Measurements from ENCODE around the gene LCOR.

The LCOR gene

DNA sequence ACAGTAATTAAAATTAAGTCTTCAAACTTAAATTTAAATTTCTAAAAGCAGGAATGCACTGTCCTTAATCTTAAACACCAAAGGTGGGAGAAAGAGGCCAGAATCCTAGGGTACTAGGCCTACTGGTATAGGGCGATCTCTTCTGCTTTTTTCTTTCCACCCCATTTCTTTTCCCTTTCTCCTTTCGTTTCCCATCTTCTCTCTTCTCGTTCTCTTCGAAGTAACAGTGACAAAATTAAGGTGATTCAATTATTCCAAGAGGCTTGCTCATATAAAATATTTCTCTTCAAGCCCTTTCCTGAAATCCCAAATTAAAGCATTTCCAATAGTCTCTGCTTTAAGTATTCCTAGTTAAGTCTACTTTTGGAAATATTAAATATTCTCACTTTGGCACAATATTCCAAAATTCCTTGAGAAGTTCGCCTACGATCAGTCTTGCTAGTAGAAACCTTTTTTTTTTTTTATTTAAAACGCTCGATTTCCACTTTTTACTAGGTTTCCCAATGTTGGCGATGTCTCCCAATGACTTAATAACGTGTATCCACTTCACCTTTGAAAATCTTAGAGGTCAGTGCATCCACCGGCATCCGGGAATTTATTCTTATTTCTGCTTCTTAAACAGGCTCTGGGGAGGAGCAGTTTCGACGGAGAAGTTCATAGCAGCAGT lies 765 bp upstream of the LCOR start:
- TF ChIP-seq GATA3 (IDR thresholded peaks at IDR 0.05; ENCODE audit: low read depth, low read length), result no peak
- TF ChIP-seq GATA2 (IDR thresholded peaks at IDR 0.05; ENCODE audit: low read depth, low read length), result no peak

DNA sequence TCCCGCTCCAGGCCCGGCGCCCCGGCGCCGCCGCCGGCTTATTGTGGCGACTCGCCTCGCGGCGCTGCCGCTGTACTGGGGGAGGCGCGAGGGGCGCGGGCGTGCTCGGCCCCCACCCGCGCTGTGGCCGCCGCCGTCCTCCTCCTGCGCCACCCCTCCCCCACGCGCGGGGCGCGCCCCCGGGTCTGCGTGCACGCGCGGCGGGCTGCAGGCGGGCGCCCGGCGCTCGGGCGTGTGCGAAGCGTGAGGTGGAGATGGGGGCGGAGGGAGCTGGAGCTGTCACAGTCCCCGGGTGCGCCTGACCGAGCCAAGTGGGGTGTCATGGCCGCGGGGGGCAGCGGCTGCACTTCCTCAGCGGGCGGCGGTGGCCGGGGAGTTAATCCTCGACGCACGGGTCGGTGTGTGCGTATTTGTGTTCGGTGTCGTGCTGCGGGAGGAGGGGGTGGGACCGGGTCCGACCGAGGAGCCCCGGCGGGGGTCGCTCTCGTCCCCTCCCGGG lies 672 bp downstream of the LCOR start:
- no peak for TF ChIP-seq GATA2 (IDR thresholded peaks at IDR 0.05; ENCODE audit: low read depth, low read length)
- no peak for TF ChIP-seq GATA3 (IDR thresholded peaks at IDR 0.05; ENCODE audit: low read depth, low read length)

DNA sequence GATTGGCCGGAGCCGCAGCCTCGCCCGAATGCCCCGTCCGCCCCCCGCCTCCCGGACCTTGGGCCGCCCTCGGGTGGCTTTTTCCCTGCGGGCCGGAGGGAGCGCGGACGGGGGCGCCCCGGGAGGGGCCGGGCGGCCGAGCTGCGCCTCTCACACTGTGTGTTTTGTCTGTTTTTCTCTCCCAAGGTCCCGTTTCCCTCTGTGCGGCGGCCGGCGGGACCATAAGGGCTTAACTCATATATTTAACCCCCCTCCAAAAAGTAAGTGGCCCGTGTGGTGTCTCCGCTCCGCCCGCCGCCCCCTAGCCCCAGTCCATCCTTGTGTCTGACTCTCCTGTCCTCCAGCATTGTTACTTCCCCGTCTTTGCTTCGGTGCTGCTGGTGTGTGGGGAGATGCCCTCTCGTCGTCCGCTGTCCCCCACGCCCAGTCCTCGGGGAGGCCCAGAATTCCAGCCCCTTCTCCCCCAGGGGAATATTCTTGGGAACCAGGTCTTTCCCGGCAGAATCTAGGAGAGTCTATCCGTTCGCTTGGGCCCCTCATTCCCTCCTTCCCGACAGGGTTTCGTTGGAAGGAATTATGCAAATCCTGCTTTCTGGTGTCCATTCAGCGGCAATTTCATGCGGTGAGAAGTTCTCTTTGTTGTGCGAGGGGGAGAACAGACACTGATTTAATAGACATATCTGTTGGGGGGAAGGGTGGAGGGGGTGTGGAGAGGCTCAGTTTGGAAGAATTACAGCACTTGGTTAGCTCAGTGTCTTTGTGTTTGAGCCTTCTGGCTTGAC lies 1.3 kb downstream of the LCOR start:
- TF ChIP-seq GATA3 (IDR thresholded peaks at IDR 0.05; ENCODE audit: low read depth, low read length) (no peak), GATA2 (IDR thresholded peaks at IDR 0.05; ENCODE audit: low read depth, low read length) (no peak)

DNA sequence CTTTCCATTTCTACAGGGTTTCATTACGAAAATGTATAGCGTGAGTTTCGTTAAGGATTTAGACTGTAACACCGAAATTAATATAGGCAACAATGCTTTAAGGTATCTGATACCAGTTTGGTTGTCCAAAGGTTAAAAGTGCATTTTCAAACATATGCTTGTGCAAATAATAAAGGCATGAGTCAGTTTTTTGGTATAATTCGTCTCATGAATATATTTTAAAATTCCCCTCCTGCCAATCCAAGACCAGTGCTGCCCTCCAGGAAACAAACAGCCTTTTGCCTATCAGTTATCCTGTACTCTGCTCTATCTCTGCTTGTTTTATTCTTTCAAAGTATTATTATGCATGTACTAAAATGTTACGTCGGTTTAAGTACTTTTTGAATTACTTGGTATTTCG lies 2.0 kb downstream of the LCOR start:
- TF ChIP-seq GATA2 (IDR thresholded peaks at IDR 0.05; ENCODE audit: low read depth, low read length) (no peak), GATA3 (IDR thresholded peaks at IDR 0.05; ENCODE audit: low read depth, low read length) (no peak)

DNA sequence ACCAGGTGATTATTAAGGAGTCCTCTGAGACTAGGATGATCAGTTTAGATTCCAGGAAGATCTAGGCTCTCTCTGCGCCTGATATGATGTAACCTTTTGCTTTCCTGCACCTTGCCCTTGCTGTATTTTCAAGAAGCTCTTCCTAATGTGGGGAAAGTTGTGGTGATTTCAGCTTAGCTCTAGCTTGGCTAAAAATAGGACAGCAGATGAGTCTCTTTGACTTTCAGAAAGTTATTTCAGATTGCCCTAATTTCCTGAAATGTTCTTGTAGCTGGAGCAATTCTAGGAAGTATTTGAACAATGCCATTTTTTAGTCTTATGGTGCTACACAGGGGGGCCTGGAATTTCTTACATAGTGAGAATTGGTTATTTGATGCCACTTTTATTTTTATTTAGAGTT lies 3.8 kb downstream of the LCOR start:
- TF ChIP-seq GATA3 (IDR thresholded peaks at IDR 0.05; ENCODE audit: low read depth, low read length) (no peak), GATA2 (IDR thresholded peaks at IDR 0.05; ENCODE audit: low read depth, low read length) (0 out of 2 replicates have a peak, but pooled peaks have one; percentile 13)

DNA sequence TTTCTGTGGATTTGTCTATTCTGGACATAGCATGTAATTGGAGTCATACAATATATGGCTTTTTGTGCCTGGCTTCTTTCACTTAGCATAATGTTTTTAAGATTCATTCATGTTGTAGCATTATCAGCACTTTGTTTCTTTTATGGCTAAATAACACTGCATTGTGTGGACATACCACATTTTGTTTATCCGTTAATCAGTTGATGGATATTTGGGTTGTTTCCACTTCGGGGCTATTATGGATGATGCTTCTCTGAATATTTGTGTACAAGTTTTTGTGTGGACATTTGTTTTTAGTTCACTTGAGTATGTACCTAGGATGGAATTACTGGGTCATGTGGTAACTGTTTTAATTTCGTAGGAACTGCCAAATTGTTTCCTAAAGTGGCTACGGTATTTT lies 6.4 kb downstream of the LCOR start:
- no peak for TF ChIP-seq GATA3 (IDR thresholded peaks at IDR 0.05; ENCODE audit: low read depth, low read length)
- no peak for TF ChIP-seq GATA2 (IDR thresholded peaks at IDR 0.05; ENCODE audit: low read depth, low read length)

DNA sequence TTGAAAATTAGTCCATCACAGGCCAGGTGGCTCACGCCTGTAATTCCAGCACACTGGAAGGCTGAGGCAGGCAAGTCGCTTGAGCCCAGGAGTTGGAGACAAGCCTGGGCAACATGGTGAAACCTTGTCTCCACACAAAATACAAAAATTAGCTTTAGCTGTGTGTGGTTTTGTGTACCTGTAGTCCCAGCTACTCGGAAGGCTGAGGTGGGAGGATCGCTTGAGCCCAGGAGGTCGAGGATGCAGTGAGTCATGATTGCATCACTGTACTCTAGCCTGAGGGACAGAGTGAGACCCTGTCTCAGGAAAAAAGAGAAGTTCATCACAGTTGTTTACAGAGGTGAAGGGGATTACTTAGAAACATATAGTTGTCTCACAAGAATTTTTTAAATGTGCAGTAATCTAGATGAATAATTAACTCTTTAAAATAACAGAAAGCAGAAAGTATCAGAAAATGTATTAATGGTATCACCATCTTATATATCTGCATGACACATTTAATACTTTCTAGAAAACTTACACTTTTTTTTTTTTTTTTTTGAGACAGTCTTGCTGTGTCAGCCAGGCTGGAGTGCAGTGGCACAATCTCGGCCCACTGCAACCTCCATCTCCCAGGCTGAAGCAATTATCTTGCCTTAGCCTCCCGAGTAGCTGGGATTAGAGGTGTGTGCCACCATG lies 8.9 kb downstream of the LCOR start:
- TF ChIP-seq GATA2 (IDR thresholded peaks at IDR 0.05; ENCODE audit: low read depth, low read length) (no peak), GATA3 (IDR thresholded peaks at IDR 0.05; ENCODE audit: low read depth, low read length) (no peak)

DNA sequence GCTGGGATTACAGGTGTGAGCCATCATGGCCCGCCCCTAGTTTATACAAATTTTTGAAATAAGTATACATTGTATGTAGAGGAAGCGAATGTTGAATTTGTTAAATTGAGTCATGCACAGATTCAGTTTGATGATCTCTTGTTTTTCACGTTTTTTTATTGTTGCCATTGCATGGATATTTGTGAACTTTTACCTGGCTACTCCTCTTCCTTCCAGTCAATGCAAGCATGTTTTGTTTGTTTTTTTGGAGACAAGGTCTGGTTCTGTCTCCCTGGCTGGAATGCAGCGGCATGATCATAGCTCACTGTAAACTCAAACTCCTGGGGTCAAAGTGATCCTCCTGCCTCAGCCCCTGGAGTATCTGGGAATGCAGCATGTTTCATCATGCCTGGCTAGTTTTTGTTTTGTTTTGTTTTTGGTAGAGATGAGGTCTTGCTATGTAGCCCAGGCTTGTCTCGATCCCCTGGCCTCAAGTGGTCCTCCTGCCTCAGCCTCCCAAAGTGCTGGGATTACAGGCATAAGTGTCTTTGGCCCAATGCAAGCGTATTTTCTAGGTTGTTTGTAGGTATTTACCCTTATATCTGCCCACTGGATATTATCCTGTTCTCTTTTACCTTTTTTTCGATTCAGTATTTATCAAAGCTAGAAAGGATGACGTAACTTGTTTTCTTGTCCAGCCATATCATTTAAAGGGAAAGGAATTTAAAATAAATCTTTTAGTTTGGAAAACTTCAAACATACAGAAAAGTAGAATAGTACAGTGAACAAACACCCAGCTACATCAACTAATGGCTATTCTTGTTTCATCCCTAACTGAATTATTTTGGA lies 11.0 kb downstream of the LCOR start:
- TF ChIP-seq GATA3 (IDR thresholded peaks at IDR 0.05; ENCODE audit: low read depth, low read length), result no peak
- TF ChIP-seq GATA2 (IDR thresholded peaks at IDR 0.05; ENCODE audit: low read depth, low read length), result no peak

DNA sequence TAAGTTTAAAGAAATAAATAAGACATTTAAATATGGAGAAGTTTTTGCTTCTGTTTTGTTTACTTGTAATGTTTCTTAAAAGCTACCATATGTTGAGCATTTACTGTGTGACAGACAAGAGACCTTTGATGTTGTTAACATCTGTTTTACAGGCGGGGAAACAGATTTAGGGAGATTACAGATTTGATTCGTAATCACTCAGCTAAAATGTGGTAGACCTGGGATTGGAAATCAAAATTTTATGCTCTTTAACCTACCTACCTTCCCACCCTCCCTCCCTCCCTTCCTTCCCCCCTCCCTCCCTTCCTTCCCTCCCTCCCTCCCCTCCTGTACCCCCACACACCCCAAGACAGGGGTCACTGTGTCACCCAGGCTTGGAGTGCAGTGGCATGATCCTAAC lies 11.7 kb downstream of the LCOR start:
- TF ChIP-seq GATA3 (IDR thresholded peaks at IDR 0.05; ENCODE audit: low read depth, low read length) (no peak), GATA2 (IDR thresholded peaks at IDR 0.05; ENCODE audit: low read depth, low read length) (no peak)

DNA sequence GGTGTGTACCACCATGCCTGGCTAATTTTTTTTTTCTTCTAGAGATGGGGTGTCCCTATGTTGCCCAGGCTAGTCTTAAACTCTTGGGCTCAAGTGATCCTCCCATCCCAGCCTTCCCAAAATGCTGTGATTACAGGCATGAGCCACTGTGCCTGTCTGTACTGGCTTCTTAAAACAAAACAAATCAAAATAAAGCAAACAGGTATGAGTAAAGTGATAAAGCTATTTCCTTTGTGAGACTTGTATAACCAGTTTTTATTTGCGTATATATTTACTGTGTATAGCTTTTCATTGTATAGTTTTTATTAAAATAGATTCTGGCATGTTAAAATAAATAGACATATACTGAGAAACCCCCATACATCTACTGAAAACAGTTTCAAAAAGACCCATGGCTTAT lies 14.3 kb downstream of the LCOR start:
- TF ChIP-seq GATA3 (IDR thresholded peaks at IDR 0.05; ENCODE audit: low read depth, low read length) (no peak), GATA2 (IDR thresholded peaks at IDR 0.05; ENCODE audit: low read depth, low read length) (no peak)

DNA sequence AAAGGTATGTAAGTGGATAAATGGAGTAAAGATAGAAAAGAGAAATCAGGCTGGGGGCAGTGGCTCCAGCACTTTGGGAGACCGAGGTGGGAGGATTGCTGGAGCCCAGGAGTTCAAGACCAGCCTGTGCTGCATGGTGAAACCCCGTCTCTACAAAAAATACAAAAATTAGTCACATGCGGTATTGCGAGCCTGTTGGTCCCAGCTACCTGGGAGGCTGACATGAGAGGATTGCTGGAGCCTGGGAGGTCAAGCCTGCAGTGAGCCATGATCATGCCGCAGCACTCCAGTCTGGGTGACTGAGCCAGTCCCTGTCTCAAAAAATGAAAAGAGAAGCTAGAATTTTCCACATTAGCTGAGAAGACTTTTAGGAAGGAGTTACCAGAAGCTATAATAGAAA lies 14.8 kb downstream of the LCOR start:
- TF ChIP-seq GATA3 (IDR thresholded peaks at IDR 0.05; ENCODE audit: low read depth, low read length), result no peak
- no peak for TF ChIP-seq GATA2 (IDR thresholded peaks at IDR 0.05; ENCODE audit: low read depth, low read length)

DNA sequence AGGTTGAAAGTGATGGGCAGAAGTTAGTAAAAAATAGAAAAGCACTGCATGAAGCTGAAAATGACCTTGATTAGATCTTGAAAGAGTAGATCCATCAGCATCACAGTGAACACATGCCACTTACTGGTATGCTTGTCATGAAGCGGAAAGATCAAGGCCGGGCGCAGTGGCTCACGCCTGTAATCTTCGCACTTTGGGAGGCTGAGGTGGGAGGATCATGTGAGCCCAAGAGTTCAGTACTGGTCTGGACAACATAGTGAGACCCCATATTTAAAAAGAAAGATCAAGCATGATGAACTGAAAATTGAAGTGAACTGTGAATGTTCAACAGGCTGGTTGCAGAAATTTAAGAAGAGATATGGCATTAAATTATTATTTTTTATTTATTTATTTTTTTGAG lies 18.0 kb downstream of the LCOR start:
- TF ChIP-seq GATA3 (IDR thresholded peaks at IDR 0.05; ENCODE audit: low read depth, low read length), result no peak
- no peak for TF ChIP-seq GATA2 (IDR thresholded peaks at IDR 0.05; ENCODE audit: low read depth, low read length)

DNA sequence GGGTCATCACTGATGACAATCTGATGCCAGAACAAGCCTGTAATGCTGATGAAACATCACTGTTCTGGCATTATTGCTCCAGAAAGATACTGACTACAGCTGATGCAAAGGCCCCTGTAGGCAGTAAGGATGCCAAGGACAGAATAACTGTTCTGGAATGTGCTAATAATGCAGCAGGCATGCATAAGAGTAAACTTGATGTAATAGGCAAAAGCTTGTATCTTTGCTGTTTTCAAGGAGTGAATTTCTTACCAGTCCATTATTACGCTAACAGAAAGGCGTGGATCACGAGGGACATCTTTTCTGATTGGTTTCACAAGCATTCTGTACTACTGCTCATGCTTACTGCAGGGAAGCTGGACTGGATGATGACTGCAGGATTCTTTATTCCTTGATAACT lies 18.7 kb downstream of the LCOR start:
- TF ChIP-seq GATA3 (IDR thresholded peaks at IDR 0.05; ENCODE audit: low read depth, low read length) (no peak), GATA2 (IDR thresholded peaks at IDR 0.05; ENCODE audit: low read depth, low read length) (no peak)

DNA sequence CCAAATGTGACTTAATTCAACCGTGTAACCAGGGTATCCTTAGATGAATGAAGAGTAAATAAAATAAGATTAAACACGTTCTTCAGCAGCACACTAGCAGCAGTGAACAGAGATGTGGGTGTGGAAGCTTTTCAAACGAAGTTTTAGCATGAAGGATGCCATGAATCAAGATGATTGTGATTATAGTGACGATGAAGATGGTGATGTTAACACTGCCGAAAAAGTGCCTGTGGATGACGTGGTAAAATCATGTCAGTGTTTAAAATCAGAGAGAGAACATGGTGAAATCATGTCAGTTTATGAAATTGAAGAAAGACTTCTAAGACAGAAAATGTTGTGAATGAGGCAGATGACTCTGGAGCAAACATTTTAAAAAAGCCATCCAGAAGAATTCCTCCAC lies 19.2 kb downstream of the LCOR start:
- TF ChIP-seq GATA3 (IDR thresholded peaks at IDR 0.05; ENCODE audit: low read depth, low read length) (no peak), GATA2 (IDR thresholded peaks at IDR 0.05; ENCODE audit: low read depth, low read length) (no peak)

Measured in SH-SY5Y (cell line).